Measurements from ENCODE around the gene OSBPL9. TPM values are rescaled to one million over a fixed set of nuclear protein-coding genes. Genes with fewer than 3 reads are reported as not detected.

Gene OSBPL9
- total RNA-seq, 2 experiments from 2014 or later: 58.6 to 87.8 TPM

DNA sequence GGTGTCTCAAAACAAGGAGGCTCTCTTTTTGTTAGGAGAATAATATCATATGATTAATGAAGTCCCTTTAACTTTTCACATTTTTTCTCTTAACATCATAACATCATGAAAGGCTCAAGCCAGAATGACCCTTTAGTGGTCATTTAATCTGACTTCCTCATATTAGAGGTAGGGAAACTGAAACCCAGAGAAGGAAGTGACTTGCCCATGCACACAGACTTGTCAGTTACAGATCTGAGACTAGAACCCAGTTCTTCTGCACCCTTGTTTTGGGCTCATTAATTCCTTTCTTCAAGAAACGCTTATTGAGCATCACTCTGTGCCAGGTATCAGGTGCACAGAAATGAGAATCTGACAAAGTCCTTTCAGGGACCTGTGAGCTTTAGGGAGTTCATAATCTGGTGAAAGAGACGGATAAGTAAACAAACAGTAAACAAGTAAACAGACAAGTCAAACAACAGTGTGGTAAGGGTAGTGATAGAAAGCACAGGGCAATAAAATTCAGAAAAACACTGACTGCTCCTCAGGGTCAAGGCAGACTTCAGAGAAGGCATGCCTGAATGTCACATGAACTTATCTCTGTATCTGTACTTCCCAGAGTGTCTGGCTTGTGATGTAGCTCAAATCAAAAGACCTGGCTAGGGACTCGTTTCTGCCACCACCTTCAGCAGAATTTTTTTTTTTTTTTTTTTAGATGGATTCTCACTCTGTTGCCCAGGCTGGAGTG is 38.3 kb upstream of the OSBPL9 start:
- H3K9me2 ChIP-seq (ENCODE audit: insufficient read depth, low read length): no peaks in the 10 kb centered on the region
- no peak overlapping the region for H3K27ac ChIP-seq (ENCODE audit: low read depth, low read length, poor library complexity, severe bottlenecking)
- TF ChIP-seq CTCF (conservative IDR thresholded peaks at IDR 0.05; ENCODE audit: low read length) (no peak), EZH2phosphoT487 (IDR thresholded peaks at IDR 0.05; ENCODE audit: borderline replicate concordance, low read depth, low read length) (no peak)
- no peaks in the 10 kb centered on the region for H4K20me1 ChIP-seq (ENCODE audit: insufficient read depth, low read length)
- H2AFZ ChIP-seq (ENCODE audit: low read length): peak overlapping the region; percentile 14; the same call in 1 of the 2 replicates
- no peaks in the 10 kb centered on the region for H3K79me2 ChIP-seq (ENCODE audit: insufficient read depth, low read depth, low read length)
- peak; percentile 42 for DNase-seq (ENCODE audit: low spot score)
- POLR2A ChIA-PET: interaction anchor here (0.6 to 1.3 kb wide), 3 partner anchors 24 to 751 kb away, joined by 3 to 5 read pairs (median 3); no protein-coding TSS in a partner anchor
- H3K4me3 ChIP-seq (ENCODE audit: low read depth, low read length, poor library complexity, severe bottlenecking): no peak overlapping the region
- intact Hi-C loops (cut with micrococcal nuclease; ENCODE audit: unreplicated experiment): no loop called here
- no peaks in the 10 kb centered on the region for H3K36me3 ChIP-seq (ENCODE audit: insufficient read depth, low read length)
- BruUV-seq (replicated peaks): no TSS peak
- CTCF ChIA-PET (ENCODE audit: unreplicated experiment): no interaction called here
- H3K4me2 ChIP-seq (ENCODE audit: low read length): peak overlapping the region; percentile 18; the same call in 1 of the 2 replicates
- peaks cover 17% of the 10 kb centered on the region for H3K4me1 ChIP-seq (ENCODE audit: insufficient read depth, low read length, poor library complexity, severe bottlenecking)
- H3K9me3 ChIP-seq (ENCODE audit: low read length): no peaks in the 10 kb centered on the region

DNA sequence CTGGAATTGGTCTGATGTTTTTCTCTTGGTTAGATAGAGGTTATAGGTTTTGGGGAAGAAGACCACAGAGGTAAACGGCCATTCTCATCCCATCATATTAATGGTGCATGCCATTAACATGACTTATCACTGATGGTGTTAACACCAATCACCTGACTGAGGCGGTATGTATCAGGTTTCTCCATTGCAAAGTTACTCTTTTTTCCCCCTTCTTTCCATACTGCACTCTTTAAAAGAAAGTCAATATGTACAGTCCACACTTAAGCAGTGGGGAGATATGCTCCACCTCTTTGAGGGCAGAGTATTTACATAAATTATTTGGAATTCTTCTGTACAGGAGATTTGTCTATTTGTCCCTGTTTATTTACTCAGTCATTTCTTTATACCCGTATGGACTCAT is 35.7 kb upstream of the OSBPL9 start:
- BruUV-seq (replicated peaks): no TSS peak
- intact Hi-C loops (cut with micrococcal nuclease; ENCODE audit: unreplicated experiment): no loop called here
- no peak for TF ChIP-seq EZH2phosphoT487 (IDR thresholded peaks at IDR 0.05; ENCODE audit: borderline replicate concordance, low read depth, low read length)
- no peak for TF ChIP-seq CTCF (conservative IDR thresholded peaks at IDR 0.05; ENCODE audit: low read length)

DNA sequence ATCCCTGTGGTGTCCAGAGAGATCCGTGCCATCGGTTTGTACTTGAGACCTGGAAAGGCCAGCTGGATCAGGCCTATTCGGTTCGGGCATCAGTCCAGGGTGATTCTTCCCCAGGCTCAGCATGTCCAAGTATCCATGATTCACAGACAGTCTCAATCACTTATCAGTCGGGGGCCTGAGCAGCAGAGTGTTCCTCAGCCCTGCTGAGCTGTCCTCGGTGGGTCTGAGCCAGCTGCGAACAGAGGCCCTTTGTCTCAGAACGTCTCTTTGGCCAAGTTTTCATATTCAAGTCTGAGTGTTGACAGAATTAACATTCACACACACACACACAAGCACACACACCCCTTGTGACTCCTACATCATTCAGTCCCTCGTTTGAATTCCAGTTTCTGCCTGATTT is 33.4 kb upstream of the OSBPL9 start:
- TF ChIP-seq EZH2phosphoT487 (IDR thresholded peaks at IDR 0.05; ENCODE audit: borderline replicate concordance, low read depth, low read length) (no peak), CTCF (conservative IDR thresholded peaks at IDR 0.05; ENCODE audit: low read length) (no peak)
- Histone ChIP-seq H3K4me2 (ENCODE audit: low read length) (no peak overlapping the region), H4K20me1 (ENCODE audit: insufficient read depth, low read length) (no peaks in the 10 kb centered on the region), H3K36me3 (ENCODE audit: insufficient read depth, low read length) (no peaks in the 10 kb centered on the region), H3K9me2 (ENCODE audit: insufficient read depth, low read length) (no peaks in the 10 kb centered on the region), H3K27ac (ENCODE audit: low read depth, low read length, poor library complexity, severe bottlenecking) (no peak overlapping the region), H3K9me3 (ENCODE audit: low read length) (no peaks in the 10 kb centered on the region), H3K4me1 (ENCODE audit: insufficient read depth, low read length, poor library complexity, severe bottlenecking) (peaks cover 7% of the 10 kb centered on the region), H2AFZ (ENCODE audit: low read length) (no peak overlapping the region), H3K4me3 (ENCODE audit: low read depth, low read length, poor library complexity, severe bottlenecking) (no peak overlapping the region), H3K79me2 (ENCODE audit: insufficient read depth, low read depth, low read length) (no peaks in the 10 kb centered on the region)
- ChIA-PET CTCF (ENCODE audit: unreplicated experiment) (interaction anchor here (0.6 kb wide), 1 partner anchor 182 kb away, joined by 3 read pairs; no protein-coding TSS in a partner anchor), POLR2A (no interaction called here)
- intact Hi-C loops (cut with micrococcal nuclease; ENCODE audit: unreplicated experiment): no loop called here
- no TSS peak for BruUV-seq (replicated peaks)
- DNase-seq (ENCODE audit: low spot score): no peak

More for the DNA sequence above, 35.7 kb upstream of the OSBPL9 start:
- Histone ChIP-seq H3K79me2 (ENCODE audit: insufficient read depth, low read depth, low read length) (no peaks in the 10 kb centered on the region), H2AFZ (ENCODE audit: low read length) (no peak overlapping the region), H3K4me1 (ENCODE audit: insufficient read depth, low read length, poor library complexity, severe bottlenecking) (peaks cover 13% of the 10 kb centered on the region), H3K4me3 (ENCODE audit: low read depth, low read length, poor library complexity, severe bottlenecking) (no peak overlapping the region), H3K9me2 (ENCODE audit: insufficient read depth, low read length) (no peaks in the 10 kb centered on the region), H3K4me2 (ENCODE audit: low read length) (no peak overlapping the region), H4K20me1 (ENCODE audit: insufficient read depth, low read length) (no peaks in the 10 kb centered on the region), H3K9me3 (ENCODE audit: low read length) (no peaks in the 10 kb centered on the region), H3K27ac (ENCODE audit: low read depth, low read length, poor library complexity, severe bottlenecking) (no peak overlapping the region), H3K36me3 (ENCODE audit: insufficient read depth, low read length) (no peaks in the 10 kb centered on the region)
- ChIA-PET POLR2A (no interaction called here), CTCF (ENCODE audit: unreplicated experiment) (no interaction called here)
- DNase-seq (ENCODE audit: low spot score): no peak

Data from OCI-LY7 (cell line).